ENCODE data around the gene GMFB. TPM values are rescaled to one million over a fixed set of nuclear protein-coding genes. Genes with fewer than 3 reads are reported as not detected.
"Not testable (repeated sequence)": the region's sequence is repeated elsewhere in the genome, so short reads cannot be mapped to it uniquely, and the experiment has no call there.

The GMFB gene
- total RNA-seq, 1 donor from 2014 or later = 36.8 TPM

- Mint-ChIP-seq H3K27ac (ENCODE audit: unreplicated experiment) (peak within 1 kb of the TSS; percentile 97), H3K9me3 (ENCODE audit: low read depth) (no peaks in the 10 kb centered on the region), H3K4me1 (ENCODE audit: low read depth) (peaks cover 46% of the 10 kb centered on the region), H3K27me3 (ENCODE audit: low read depth) (no peaks in the 10 kb centered on the region), H3K4me3 (ENCODE audit: unreplicated experiment) (peak within 1 kb of the TSS; percentile 92), H3K36me3 (ENCODE audit: low read depth) (no peaks in the 10 kb centered on the region)
- TF ChIP-seq CTCF (IDR thresholded peaks at IDR 0.05) = peak; percentile 94
- peak; percentile 95 for DNase-seq (ENCODE audit: low spot score)
Observed at GRCh38 chr14:54440873-54441868, 47.6 kb downstream of the GMFB start, which contains the start of gene CNIH1. TSS of gene CNIH1 (minus strand) at chr14:54441374. CDS start at chr14:54441327, 47 bp downstream.

GRCh38 chr14:54440476-54440872, 48.3 kb downstream of the GMFB start:
- H3K9me3 Mint-ChIP-seq (ENCODE audit: low read depth) = no peaks in the 10 kb centered on the region
- no peak for TF ChIP-seq CTCF (IDR thresholded peaks at IDR 0.05)
- peaks cover 50% of the 10 kb centered on the region for H3K4me1 Mint-ChIP-seq (ENCODE audit: low read depth)
- peak overlapping the region; percentile 92 for H3K4me3 Mint-ChIP-seq (ENCODE audit: unreplicated experiment)
- H3K27ac Mint-ChIP-seq (ENCODE audit: unreplicated experiment) = peak overlapping the region; percentile 97
- DNase-seq (ENCODE audit: low spot score) = no peak
- H3K27me3 Mint-ChIP-seq (ENCODE audit: low read depth) = no peaks in the 10 kb centered on the region
- no peaks in the 10 kb centered on the region for H3K36me3 Mint-ChIP-seq (ENCODE audit: low read depth)

GRCh38 chr14:54440037-54440436, 48.7 kb downstream of the GMFB start:
- Mint-ChIP-seq H3K27me3 (ENCODE audit: low read depth) (no peaks in the 10 kb centered on the region), H3K4me3 (ENCODE audit: unreplicated experiment) (peak overlapping the region; percentile 92), H3K9me3 (ENCODE audit: low read depth) (no peaks in the 10 kb centered on the region), H3K36me3 (ENCODE audit: low read depth) (no peaks in the 10 kb centered on the region), H3K27ac (ENCODE audit: unreplicated experiment) (peak overlapping the region; percentile 97), H3K4me1 (ENCODE audit: low read depth) (peaks cover 53% of the 10 kb centered on the region)
- no peak for DNase-seq (ENCODE audit: low spot score)
- TF ChIP-seq CTCF (IDR thresholded peaks at IDR 0.05) = no peak

GRCh38 chr14:54438703-54439102, 50.1 kb downstream of the GMFB start:
- H3K27me3 Mint-ChIP-seq (ENCODE audit: low read depth) = no peaks in the 10 kb centered on the region

GRCh38 chr14:54437954-54438353, 50.8 kb downstream of the GMFB start:
- DNase-seq (ENCODE audit: low spot score); H3K36me3 Mint-ChIP-seq (ENCODE audit: low read depth); H3K9me3 Mint-ChIP-seq (ENCODE audit: low read depth); H3K27ac Mint-ChIP-seq (ENCODE audit: unreplicated experiment); H3K27me3 Mint-ChIP-seq (ENCODE audit: low read depth); H3K4me3 Mint-ChIP-seq (ENCODE audit: unreplicated experiment): not testable (repeated sequence)
- peaks cover 70% of the 10 kb centered on the region for H3K4me1 Mint-ChIP-seq (ENCODE audit: low read depth)

More at GRCh38 chr14:54438703-54439102, 50.1 kb downstream of the GMFB start:
- H3K36me3 Mint-ChIP-seq (ENCODE audit: low read depth) = no peaks in the 10 kb centered on the region
- no peak for DNase-seq (ENCODE audit: low spot score)
- no peaks in the 10 kb centered on the region for H3K9me3 Mint-ChIP-seq (ENCODE audit: low read depth)
- no peak for TF ChIP-seq CTCF (IDR thresholded peaks at IDR 0.05)
- H3K27ac Mint-ChIP-seq (ENCODE audit: unreplicated experiment) = peak overlapping the region; percentile 74
- H3K4me3 Mint-ChIP-seq (ENCODE audit: unreplicated experiment) = peak overlapping the region; percentile 92
- peaks cover 64% of the 10 kb centered on the region for H3K4me1 Mint-ChIP-seq (ENCODE audit: low read depth)
